Measurements from ENCODE around the gene DHRS7B.

- TF ChIP-seq CTCF (IDR thresholded peaks at IDR 0.05) (no peak), POLR2A (IDR thresholded peaks at IDR 0.05) (no peak), EP300 (IDR thresholded peaks at IDR 0.05) (no peak)
Measured at GRCh38 chr17:21189361-21189760, 62.6 kb downstream of the DHRS7B start.

Data from tibial nerve (tissue), 4 donors.